ENCODE results near the gene CCDC127. TPM values are rescaled to one million over a fixed set of nuclear protein-coding genes. Genes with fewer than 3 reads are reported as not detected.
"Not testable (repeated sequence)": the region's sequence is repeated elsewhere in the genome, so short reads cannot be mapped to it uniquely, and the experiment has no call there.

Gene CCDC127
- polyA plus RNA-seq, 4 donors = 11.2 to 16.6 (median 14.1) TPM

DNA sequence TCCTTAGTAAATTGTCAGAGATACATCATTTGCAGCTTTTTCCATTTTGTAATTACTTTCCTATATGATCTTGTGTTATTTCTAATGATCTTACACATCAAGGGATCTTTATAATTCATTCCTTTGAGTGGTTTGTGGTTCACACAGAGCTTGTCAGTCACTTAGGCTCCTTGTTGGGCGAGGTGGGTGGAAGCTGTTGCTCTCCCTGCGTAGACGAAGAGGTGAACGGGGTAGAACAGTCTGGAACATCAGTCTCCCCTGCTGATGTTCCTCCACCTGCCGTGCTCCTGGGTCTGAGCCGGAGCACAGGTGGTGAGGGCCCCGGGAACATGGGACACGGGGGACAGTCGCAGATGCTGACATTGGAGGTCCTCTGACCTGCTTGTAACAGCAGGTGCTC, 17.6 kb upstream of the CCDC127 start:
- DNase-seq (ENCODE audit: low read depth in 4 of 4, low spot score in 2 of 4) = not testable (repeated sequence)

DNA sequence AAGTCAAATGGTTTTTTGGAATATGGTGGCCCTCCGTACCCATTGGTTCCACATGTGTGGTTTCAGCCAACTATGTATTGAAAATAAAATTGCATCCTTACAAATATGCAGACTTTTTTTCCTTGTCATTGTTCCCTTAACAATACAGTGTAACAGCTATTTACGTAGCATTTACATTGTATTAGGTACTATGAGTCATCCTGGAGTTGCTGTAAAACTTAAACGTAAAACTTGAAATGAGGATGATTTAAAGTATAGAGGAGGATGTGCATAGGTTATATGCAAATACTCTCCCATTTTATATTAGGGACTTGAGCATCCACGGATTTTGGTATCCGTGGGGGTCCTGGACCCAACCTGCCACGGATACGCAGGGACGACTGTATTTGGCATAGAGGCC, 16.5 kb upstream of the CCDC127 start:
- DNase-seq (ENCODE audit: low read depth in 4 of 4, low spot score in 2 of 4) = no peak

DNA sequence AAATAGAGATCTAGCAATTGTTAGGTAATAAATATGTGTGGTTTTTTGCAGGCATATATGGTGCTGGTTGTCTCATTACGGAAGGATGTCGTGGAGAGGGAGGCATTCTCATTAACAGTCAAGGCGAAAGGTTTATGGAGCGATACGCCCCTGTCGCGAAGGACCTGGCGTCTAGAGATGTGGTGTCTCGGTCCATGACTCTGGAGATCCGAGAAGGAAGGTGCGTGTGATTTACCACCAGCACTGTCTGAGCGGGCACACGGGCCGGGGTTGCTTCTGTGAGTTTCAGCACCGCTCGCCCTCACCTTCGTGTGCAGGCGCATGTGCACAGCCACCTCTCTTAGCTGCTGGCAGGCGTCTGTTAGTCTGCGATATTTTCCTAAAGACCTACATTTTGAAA, 15.5 kb upstream of the CCDC127 start:
- DNase-seq (ENCODE audit: low read depth in 4 of 4, low spot score in 2 of 4) = not testable (repeated sequence)

GRCh38 chr5:231661-232060, 13.7 kb upstream of the CCDC127 start:
- DNase-seq (ENCODE audit: low read depth in 4 of 4, low spot score in 2 of 4) = no peak

- DNase-seq (ENCODE audit: low read depth in 4 of 4, low spot score in 2 of 4) = no peak
Observed at GRCh38 chr5:230711-231110, 12.8 kb upstream of the CCDC127 start.

DNA sequence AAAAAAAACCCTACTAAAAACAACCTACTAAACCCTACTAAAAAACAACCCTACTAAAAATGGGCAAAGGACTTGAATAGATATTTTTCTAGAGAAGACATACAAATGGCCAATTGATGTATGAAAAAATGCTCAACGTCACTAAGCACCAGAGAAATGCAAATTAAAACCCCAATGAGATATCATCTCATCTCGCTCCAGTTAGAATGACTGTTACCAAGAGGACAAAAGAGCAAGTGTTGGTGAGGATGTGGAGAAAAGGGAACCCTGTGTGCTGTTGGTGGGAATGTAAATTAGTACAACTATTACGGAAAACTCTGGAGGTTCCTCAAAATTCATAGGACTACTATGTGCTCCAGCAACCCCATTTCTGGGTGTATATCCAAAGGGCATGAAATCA, 10.9 kb upstream of the CCDC127 start:
- no peak for DNase-seq (ENCODE audit: low read depth in 4 of 4, low spot score in 2 of 4)

DNA sequence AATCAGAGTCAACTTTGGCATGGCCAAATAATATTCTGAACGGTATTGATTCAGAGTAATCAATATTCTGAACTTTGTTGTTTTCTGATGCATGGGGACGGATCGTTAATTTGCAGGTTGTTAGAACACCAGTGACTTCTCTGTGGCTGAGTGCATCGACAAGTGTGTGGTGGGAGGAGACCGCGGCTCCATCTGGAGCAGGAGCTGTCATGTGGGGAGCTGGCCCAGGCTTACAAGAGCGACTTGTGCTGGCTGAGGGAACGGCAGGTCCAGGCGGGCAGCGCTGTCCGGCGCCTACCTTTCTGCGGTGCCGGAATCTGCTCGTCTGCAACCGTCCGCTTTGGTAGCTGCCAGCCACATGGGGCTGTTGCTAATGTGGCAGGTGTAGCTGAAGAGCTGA, 9.4 kb upstream of the CCDC127 start:
- DNase-seq (ENCODE audit: low read depth in 4 of 4, low spot score in 2 of 4) = not testable (repeated sequence)

DNA sequence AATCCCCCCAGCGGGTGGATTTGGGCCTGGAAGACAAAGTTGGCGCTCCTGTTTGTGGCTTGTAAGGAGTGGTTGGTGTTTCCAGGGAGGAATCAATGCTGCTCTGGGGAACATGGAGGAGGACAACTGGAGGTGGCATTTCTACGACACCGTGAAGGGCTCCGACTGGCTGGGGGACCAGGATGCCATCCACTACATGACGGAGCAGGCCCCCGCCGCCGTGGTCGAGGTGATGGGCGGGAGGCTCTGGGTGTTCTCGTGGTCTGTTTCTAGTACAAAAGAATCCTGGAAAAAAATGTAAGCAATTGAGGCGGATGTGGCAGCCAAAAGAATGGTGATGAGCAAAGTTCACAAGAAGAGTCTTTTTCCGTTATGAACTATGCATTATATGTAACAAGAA, 7.4 kb upstream of the CCDC127 start:
- no peak for DNase-seq (ENCODE audit: low read depth in 4 of 4, low spot score in 2 of 4)

DNA sequence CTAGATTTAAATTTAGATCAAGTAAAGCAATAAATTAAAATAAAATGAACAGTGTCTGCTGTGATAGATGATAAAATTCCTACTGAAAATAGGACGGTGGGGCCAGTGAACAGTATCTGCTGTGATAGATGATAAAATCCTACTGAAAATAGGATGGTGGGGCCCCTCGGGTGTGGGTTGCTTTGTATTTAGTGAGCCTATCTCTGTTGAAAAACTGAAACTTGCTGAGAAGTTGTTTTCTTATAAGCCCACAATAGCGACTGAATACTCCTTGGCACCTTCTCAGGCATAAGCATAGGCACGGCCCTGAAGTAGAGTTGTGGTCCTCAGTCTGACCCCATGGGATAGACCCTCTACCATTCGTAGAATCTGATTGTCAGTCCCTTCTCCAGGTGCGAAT, 5.8 kb upstream of the CCDC127 start:
- DNase-seq (ENCODE audit: low read depth in 4 of 4, low spot score in 2 of 4) = no peak

DNA sequence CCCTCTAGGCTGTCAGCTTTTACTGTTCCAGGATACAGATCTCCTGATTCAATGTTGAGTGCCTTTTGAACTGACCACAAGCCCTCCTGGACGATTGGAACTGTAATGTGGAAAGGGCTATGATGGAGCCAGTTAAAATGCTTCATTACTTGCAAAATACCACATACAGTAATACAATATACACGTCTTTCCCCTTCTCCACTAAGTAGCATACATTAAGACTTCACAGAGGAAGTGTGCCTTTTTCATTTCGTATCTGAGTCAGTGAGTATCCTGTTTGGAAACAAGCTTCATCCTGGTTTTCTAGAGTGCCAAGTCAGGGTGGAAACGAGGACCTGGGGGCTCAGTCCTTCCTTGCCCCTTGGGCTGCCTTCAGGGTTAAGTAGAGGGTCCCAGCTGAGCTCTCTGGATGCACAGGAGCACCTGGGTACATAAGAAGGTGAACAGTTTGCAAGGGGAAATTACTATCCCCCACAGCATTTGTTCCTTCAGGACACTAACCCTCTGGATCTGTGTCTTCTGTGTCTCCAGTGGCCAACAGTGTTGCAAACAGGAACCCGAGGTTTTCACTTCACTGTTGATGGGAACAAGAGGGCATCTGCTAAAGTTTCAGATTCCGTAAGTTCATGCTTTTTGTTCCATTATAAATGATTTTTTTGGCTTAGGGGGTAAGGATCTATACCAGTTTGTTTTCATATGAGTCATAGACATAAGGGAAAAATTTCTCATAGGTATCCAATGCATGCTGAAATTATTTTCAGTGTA, 5.2 kb upstream of the CCDC127 start:
- not testable (repeated sequence) for DNase-seq (ENCODE audit: low read depth in 4 of 4, low spot score in 2 of 4)

GRCh38 chr5:219991-220390, 2.0 kb upstream of the CCDC127 start:
- no peak for DNase-seq (ENCODE audit: low read depth in 4 of 4, low spot score in 2 of 4)

DNA sequence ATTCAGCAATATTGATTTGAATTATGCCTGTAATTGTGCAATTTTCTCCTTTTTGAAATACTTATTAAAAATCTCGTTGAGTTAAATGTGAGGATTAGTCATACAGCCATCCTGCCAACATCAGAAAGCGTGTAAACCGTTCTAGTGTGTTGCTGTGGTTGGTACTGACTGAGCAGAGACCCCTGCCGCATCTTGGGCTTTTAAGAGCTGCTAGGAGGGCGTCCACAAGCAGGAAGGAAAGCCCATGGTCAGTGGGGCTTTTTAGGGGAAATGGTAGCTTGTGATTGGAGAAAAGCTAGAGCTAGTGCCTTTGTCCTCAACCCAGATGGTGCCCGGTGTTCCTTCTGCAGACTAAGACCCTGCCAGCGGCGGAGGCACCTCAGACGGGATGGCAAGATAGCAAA, 1.5 kb upstream of the CCDC127 start:
- no peak for DNase-seq (ENCODE audit: low read depth in 4 of 4, low spot score in 2 of 4)

DNA sequence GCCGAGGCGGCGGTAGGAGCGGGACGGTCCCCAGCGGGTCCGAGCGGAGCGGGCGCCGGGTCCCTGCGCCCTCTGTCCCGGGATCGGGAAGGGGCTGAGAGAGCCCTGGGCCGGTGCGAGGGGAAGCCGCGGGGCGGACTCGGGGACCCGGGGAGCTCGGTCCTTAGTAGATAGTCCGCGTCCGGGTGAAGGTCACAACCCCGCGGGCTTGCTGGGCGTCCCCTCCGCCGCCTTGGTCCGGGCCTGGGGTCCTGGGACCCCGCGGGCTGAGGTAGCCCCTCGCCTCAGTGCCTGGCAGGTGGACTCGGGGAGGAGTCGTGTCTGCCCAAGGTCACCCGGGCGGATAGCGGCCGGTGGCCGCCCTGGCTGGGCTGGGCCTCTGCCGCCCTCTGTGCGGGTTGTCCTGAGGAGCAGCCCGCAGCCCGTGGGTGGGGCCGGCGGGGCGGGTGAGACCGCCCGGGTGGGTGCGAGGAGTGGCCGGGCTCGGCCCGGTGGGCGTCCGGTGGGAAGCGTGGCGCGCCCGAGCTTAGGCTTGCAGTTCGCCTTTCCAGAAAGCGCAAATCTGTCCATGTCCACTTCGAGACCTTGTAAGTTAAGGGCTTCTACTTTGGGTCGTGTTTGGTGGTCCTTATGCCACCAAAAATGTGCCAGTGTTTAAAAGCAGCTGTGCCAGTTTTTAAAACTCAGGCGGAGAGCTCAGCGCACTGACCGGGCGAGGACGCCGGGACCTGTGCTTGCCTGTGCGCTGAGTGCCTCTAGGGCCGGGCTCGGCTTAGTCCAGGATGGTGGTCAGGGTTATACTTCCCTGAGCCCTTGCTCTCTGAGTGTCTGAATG, 721 bp upstream of the CCDC127 start:
- DNase-seq (ENCODE audit: low read depth in 4 of 4, low spot score in 2 of 4) = no peak

DNA sequence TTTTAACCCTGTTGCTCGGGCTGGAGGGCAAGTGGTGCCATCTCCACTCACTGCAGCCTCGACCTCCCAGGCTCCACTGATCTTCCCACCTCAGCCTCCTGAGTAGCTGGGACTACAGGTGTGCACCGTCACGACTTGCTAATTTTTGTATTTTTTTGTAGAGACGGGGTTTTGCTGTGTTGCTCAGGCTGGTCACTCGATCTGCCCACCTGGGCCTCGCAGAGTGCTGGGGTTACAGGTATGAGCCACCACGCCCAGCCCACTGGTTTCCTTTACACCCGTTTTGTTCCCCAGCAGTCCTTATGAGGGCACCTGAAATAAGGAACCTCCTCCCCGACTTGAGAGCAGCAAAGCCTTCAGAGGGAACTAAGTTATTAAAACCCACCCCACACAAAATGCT, 1.9 kb downstream of the CCDC127 start:
- not testable (repeated sequence) for DNase-seq (ENCODE audit: low read depth in 4 of 4, low spot score in 2 of 4)

DNA sequence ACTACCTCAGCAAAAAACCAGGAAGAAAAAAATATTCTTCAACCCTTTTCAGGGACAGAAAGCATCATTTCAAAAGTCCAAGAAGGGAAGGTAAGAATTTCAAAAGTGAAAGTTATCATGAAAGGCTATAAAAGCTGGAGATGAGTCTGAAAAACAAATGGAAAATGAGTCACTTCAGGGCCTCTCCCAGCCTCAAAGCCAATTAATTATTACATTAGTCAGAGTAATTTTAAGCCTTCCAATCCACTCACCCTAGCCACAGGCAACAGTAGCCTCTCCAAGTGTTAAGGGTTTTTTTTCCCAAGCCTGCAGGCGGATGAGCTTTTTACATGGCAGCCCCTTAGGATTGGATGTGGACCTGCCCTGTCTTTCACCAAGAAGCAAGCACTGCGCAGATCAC, 2.7 kb downstream of the CCDC127 start:
- not testable (repeated sequence) for DNase-seq (ENCODE audit: low read depth in 4 of 4, low spot score in 2 of 4)

GRCh38 chr5:213803-214395, 4.1 kb downstream of the CCDC127 start:
- DNase-seq (ENCODE audit: low read depth in 4 of 4, low spot score in 2 of 4) = no peak

- no peak for DNase-seq (ENCODE audit: low read depth in 4 of 4, low spot score in 2 of 4)
Observed at GRCh38 chr5:208449-209114, 9.4 kb downstream of the CCDC127 start.

DNA sequence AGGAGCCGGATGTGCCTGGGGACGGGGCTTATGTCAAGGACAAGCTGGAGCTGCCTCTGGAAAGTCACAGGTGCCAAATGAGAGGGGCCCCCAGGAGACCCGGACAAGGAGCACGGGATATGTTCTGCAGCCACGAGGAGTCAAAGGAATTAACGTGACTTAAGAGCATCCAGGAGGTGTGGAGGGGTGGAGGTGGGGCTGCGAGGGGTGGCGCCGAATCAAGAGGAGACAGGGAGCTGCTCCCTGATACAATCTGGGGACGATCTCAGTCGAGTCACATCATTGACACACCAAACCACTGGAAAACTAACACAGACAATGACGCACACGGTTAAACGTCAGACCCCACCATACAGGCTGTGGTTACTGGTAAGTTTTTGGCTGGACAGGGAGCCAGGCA, 10.4 kb downstream of the CCDC127 start:
- DNase-seq (ENCODE audit: low read depth in 4 of 4, low spot score in 2 of 4) = no peak

DNA sequence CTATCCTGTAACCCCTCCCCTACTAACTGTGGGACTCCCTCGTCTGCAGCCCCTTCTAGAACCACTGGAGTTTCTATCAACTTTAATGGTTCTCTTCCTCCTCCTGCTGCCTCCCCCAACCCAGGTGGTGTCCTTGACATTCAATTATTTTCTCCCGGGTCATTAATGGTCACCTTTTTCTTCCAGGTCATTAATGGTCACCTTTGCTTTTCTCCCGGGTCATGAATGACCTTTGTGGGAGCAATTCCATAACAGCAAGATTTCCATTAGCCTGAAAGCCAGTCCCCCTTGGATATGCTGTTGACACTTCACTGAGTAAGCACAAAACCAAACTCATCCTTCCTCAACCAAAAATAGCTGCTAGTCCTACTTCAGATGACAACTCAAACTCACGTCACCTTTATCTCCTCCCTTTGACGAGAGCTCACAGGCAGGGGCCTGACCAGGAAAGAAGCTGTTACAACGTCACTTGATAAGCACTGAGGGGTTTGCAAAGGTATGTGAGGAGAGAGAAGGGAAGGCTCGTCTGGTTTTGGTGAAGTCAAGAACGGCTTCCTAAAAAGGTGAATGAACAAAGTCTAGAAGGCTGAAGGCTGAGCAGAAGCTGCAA, 10.9 kb downstream of the CCDC127 start:
- no peak for DNase-seq (ENCODE audit: low read depth in 4 of 4, low spot score in 2 of 4)

- no peak for DNase-seq (ENCODE audit: low read depth in 4 of 4, low spot score in 2 of 4)
Observed at GRCh38 chr5:206406-206805, 11.5 kb downstream of the CCDC127 start.
